ENCODE measurements around the gene STK39.
A peak's percentile ranks its signal among the peaks of the same experiment; 100 is the strongest.
"Not testable (repeated sequence)": the region's sequence is repeated elsewhere in the genome, so short reads cannot be mapped to it uniquely, and the experiment has no call there.

STK39 gene

DNA sequence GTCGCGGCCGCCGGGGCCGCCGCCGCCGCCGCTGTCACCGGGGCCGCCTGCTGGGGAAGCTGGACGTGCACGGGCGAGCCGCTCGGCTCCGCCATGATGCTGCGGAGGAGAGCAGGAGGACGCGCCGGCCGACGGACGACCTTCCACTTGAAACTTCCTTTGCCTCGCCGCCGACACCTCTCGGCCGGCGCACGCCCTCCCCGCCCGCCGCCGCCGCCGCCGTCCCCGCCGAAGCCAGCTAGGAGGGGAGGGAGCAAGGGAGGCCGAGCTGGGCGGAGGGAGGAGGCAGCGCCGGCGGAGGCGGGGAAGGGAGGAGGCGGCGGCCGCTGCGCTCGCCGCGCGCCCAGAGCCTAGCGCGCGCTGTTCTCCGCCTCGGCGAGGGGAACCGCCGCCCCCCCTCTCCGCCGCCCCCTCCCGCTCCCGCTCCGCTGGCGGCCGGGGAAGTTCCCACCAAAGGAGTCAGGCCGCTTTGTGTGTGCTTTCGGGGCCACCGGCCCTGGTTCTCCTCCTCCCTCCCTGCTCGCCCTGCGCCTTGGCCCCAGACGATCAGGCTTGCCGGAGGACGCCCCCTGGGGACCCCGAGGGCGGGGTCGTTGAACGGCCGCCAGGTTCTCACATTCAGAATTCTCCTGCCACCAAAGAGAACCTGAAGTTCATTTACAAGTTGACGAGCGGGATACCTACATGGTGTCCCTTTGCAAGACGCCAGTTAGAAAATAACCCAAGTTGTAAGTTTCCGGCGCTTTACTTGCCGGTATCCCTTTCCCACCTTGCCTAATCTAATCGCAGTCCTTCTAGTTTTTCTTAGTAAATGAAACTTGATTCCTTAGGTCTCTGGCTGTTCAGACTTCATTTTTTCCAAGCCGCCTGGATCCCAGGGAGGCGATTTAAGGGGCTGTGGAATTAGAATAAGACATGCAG lies at the start of gene STK39:
Gene STK39, minus strand, starts transcription at position 255 of the 921 bp plus-strand sequence. Its CDS starts 160 bp downstream, at position 95.
- DNase-seq = peak; percentile 65

DNA sequence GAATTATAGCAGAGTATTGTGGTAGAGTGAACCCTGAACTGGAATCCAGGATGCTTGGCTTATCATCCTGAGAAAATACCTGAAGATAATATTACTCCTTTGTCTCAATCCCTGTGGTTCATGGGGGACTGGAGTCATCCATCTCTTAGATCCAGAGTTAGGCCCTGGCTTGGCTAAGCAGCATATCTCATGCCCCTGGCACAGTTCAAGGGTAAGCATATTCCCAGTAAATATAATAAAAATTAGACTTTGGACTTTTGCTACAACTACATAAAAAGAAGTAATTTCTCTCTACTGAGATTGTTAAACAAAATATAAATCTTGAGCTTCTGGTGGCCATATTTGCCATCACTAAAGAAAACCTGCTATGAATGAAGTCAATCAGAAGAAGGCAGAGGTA lies 47.7 kb upstream of the STK39 start:
- no peak for DNase-seq

DNA sequence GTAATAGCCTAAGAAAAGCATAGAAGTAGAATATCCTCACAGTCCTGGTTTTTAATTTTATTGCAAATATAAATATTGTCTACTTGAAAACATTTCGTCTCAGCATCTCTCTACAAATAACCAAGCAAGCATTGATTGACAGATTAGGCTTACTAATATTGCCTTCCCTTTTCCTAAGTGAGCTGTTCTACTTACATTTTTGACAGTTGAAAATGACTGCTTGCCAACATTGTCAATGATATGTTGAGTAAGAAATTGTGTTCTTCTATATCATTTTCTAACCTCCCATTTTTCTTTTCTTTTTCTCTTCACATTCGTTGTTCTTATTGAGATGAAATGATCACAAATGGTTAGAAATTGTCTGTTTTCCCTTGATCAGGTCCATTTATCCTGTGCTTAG lies 47.0 kb upstream of the STK39 start:
- no peak for DNase-seq

- DNase-seq = no peak
These were observed 46.4 kb upstream of the STK39 start for GRCh38 chr2:168293766-168294165.

GRCh38 chr2:168290391-168290790 lies 43.0 kb upstream of the STK39 start:
- no peak for DNase-seq

- DNase-seq = no peak
These were observed 42.5 kb upstream of the STK39 start for GRCh38 chr2:168289880-168290279.

DNA sequence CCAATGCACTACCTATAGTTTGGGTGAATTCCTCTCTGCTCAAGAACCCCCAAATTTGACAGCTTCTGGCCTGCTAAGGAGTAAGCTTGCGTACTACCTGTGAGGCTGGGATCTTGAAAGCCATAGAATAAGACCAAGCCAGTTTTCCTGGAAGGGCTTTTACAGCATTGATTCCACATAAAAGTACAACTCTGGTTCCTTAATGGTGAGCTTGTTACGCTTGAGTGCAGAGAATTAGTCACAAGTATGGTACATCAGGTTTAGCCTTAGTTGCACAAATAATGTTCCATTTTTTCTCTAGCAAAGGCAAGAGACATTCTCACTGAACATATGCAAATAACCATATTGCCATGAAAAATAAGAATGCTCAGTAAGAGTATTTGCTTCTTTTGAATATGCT lies 39.1 kb upstream of the STK39 start:
- no peak for DNase-seq

- DNase-seq = no peak
These were observed 31.1 kb upstream of the STK39 start for GRCh38 chr2:168278424-168278888.

DNA sequence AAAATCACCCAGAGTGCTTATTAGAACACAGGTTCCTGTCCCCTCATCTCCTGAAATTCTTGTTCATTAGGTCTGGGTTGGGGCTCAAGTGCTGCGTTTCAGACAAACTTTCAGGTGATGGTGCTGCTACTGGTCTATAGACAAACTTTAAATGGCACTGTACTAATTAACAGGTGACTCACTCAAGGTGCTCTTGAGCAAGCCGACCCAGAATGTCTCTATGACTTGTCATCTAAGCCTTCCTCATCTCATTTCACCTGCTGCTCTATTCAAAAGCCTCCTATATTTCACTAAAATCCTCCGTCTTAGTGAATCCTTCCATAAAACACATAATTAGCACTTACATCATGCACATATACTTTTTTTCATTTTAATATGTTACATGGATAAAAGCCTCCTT lies 29.9 kb upstream of the STK39 start:
- no peak for DNase-seq

GRCh38 chr2:168272225-168272624 lies 24.8 kb upstream of the STK39 start:
- DNase-seq = no peak

DNA sequence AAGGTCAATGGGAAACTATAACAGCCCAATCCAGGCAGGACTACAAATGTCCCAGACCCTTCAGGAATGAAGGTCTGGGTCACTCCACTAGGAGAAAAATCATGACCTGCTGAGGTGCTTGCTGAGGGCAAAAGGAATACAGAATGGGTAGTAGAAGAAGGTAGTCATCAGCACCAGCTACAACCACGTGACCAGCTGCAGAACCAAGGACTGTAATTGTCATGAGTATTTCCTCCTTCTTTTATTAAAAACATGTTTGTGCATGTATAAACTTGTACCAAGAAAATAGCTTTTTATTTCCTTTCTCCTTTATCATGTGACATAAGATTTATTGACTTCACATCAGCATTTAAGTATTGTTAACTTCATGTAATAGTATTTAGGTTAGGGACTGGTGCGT lies 15.5 kb upstream of the STK39 start:
- DNase-seq = not testable (repeated sequence)

DNA sequence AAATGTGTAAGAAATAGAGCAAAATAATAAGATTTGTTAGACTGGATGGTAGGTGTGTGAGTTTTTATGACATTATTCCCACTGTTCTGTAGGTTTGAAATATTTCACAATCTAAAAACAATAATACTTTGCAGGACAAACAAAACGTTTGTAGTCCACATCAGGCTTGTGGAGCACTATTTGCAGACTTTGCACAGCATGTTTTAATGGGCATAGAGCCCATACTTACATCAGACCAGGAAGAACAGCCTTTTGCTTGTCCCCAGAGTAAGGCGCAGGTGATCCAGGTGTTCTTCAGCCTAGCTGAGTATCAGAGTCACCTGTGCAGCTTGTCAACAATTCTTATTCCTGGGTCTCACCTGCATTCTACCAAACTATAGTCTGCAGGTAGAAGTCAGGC lies 9.1 kb upstream of the STK39 start:
- DNase-seq = no peak

- DNase-seq = no peak
These were observed 8.5 kb upstream of the STK39 start for GRCh38 chr2:168255866-168256265.

- no peak for DNase-seq
These were observed 7.7 kb upstream of the STK39 start for GRCh38 chr2:168255103-168255502.

DNA sequence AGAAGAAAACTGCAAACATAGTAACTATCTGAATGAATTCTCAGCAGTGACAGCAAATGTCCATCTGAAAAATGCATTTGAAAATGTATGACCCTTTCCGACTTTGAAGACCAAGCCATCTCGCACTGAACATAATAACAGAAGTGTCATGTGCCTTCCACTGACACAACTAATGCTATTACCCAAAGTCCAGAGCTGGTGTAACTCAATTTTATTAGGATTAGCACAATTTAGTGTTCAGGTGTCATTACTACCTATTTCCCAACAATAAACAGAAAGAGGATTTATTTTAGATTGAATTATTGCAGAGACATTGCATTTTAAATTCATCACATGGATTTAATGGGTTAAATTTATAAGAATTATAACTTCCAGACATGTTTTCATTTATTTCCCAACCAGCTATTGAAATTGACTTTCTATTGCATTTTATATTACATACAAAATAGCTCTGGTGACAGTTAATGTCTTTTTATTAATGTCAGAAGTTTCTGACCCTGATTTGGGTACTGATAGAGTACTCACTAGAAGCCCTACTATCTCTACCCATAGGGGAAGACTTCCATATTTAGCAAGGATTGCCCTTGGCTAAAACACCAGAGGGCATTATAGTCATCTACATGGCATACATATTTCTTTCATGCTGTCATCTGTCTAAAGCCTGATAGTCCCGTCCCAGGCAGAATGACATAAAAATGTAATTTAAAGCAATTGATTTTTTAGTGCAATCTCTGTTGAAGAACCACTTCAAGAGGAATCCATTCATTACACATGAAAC lies 7.0 kb upstream of the STK39 start:
- DNase-seq = peak; percentile 23

DNA sequence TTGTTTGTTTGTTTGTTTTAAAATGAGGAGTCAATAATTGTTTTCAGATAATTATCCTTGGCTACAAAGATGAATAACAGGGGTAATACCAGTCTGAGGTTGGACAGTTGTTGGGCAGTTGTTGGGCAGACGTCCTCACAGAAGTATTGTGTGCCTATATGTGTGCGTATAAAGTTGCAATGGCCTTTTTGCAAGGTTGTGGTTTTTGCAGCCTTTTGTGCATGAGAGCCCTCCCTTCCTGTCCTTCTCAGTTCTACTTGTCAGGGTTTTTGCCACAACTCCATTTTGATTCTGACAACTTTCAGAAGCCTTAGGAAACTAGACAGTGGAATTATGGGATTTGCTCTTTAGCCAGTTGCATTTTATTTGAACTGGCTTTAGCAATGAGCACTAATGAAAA lies 6.0 kb upstream of the STK39 start:
- no peak for DNase-seq

GRCh38 chr2:168252976-168253375 lies 5.6 kb upstream of the STK39 start:
- no peak for DNase-seq

DNA sequence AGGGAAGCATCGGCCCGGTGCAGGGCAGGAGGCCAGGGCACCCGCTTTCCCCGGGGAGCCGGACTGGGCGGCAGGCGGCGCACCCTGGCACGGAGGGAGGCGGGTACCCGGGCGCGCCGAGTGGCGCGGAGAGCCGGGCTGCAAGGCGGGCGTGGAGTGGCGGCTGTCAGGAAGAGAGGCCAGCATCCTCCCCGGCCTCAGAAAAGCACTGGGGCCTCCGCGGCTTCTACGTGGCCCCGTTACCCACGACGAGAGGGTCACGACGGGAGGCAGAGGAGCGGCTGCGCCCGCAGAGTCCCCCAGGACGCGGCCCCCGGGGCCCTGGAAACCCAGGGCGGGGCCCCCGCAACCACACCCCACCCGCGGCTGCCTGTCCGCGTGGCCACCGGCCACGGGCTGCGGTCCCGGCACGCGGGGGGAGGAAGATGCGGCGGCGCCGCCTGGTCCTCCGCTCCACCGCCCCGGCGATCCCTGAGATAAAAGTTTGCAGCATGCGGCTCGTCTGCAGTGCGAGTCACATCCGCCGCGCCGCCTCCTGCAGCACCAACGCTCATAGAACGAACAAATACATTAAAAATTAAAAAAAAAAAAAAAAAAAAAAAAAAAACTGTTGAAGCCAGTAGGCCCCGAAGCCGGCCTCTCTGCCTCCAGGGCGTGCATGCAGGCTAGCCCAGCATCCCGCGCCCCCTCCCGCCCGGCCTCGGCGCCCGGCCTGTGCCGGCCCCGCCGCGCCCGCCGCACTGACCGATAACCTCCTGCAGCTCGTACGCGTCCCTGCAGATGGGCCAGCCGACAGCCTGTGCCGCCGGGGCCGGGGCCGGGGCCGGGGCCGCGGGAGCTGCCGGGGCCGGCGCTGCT lies 683 bp downstream of the STK39 start:
- peak; percentile 63 for DNase-seq

DNA sequence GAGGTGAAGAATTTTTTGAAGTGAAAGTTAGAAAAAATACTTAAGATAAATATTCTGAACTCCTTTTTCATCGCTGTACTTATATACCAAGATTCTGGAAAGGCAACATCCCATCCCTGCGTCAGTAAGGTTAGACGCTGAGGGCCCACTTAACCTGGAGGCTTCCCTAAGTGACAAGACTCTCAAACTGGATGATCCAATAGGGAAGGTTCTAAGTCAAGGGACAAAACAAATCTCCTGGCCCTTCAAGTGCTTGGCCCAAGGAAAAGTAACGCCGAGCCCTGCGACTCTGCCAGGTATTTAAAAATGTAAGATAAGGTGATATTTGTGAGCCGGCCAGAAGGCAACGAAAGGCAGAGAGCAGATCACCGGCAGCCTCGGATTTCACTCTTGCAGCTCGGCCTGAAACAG lies 1.3 kb downstream of the STK39 start:
- DNase-seq = peak; percentile 39

GRCh38 chr2:168245074-168245825 lies 2.1 kb downstream of the STK39 start:
- no peak for DNase-seq

GRCh38 chr2:168244318-168244717 lies 3.1 kb downstream of the STK39 start:
- DNase-seq = no peak

DNA sequence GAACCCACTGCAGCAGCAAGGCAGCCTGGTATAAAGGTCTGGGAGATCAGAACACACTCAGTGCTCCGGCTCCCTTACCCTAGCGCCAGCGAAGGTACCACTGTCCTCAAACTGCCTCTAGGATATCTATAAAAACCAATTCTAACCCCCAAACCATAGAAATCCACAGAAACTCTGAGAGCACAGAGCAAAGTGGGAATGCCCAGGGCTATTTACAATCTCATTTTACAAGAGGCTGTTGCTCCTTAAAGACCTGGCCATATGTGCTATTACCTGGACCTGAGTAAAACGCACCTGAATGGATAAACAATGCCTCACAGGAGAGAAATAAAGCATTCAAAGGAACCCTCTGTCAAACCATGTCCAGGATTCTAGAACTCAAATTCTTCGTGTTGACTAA lies 4.3 kb downstream of the STK39 start:
- DNase-seq = no peak

Measured in OCI-M1 (cell line).